ENCODE measurements around the gene ZNF296. TPM values are rescaled to one million over a fixed set of nuclear protein-coding genes. Genes with fewer than 3 reads are reported as not detected.

ZNF296 gene
- total and polyA plus RNA-seq, 2 experiments from 2014 or later, result 13.4 to 16.5 TPM

DNA sequence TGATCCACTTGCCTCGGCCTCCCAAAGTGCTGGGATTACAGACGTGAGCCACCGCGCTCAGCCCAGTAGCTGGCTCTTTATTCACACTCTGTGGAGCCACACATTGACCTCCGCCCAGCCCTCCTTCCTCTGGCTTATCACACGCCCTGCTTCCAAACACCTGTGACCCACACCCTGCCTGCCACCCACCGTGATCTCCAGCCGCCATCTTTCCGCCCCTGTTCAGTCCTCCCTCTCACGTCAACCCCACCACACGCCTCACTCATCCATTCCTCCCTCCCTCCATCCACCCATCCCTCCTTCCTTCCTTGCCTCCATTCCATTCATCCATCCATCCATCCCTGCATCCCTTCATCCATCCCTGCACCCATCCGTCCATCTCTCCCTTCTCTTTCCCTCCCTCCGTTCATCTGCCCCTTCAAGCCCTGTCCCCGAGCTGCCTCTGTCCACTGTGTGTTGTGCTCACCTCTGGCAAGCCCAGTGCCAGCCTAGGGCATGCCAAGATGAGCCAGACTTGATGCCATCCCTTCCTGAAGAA lies 17.6 kb downstream of the ZNF296 start (continued):
- TF ChIP-seq, protein P1, sequence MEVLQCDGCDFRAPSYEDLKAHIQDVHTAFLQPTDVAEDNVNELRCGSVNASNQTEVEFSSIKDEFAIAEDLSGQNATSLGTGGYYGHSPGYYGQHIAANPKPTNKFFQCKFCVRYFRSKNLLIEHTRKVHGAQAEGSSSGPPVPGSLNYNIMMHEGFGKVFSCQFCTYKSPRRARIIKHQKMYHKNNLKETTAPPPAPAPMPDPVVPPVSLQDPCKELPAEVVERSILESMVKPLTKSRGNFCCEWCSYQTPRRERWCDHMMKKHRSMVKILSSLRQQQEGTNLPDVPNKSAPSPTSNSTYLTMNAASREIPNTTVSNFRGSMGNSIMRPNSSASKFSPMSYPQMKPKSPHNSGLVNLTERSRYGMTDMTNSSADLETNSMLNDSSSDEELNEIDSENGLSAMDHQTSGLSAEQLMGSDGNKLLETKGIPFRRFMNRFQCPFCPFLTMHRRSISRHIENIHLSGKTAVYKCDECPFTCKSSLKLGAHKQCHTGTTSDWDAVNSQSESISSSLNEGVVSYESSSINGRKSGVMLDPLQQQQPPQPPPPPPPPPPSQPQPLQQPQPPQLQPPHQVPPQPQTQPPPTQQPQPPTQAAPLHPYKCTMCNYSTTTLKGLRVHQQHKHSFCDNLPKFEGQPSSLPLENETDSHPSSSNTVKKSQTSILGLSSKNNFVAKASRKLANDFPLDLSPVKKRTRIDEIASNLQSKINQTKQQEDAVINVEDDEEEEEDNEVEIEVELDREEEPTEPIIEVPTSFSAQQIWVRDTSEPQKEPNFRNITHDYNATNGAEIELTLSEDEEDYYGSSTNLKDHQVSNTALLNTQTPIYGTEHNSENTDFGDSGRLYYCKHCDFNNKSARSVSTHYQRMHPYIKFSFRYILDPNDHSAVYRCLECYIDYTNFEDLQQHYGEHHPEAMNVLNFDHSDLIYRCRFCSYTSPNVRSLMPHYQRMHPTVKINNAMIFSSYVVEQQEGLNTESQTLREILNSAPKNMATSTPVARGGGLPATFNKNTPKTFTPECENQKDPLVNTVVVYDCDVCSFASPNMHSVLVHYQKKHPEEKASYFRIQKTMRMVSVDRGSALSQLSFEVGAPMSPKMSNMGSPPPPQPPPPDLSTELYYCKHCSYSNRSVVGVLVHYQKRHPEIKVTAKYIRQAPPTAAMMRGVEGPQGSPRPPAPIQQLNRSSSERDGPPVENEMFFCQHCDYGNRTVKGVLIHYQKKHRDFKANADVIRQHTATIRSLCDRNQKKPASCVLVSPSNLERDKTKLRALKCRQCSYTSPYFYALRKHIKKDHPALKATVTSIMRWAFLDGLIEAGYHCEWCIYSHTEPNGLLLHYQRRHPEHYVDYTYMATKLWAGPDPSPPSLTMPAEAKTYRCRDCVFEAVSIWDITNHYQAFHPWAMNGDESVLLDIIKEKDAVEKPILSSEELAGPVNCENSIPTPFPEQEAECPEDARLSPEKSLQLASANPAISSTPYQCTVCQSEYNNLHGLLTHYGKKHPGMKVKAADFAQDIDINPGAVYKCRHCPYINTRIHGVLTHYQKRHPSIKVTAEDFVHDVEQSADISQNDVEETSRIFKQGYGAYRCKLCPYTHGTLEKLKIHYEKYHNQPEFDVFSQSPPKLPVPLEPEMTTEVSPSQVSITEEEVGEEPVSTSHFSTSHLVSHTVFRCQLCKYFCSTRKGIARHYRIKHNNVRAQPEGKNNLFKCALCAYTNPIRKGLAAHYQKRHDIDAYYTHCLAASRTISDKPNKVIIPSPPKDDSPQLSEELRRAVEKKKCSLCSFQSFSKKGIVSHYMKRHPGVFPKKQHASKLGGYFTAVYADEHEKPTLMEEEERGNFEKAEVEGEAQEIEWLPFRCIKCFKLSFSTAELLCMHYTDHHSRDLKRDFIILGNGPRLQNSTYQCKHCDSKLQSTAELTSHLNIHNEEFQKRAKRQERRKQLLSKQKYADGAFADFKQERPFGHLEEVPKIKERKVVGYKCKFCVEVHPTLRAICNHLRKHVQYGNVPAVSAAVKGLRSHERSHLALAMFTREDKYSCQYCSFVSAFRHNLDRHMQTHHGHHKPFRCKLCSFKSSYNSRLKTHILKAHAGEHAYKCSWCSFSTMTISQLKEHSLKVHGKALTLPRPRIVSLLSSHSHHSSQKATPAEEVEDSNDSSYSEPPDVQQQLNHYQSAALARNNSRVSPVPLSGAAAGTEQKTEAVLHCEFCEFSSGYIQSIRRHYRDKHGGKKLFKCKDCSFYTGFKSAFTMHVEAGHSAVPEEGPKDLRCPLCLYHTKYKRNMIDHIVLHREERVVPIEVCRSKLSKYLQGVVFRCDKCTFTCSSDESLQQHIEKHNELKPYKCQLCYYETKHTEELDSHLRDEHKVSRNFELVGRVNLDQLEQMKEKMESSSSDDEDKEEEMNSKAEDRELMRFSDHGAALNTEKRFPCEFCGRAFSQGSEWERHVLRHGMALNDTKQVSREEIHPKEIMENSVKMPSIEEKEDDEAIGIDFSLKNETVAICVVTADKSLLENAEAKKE (CRISPR knock-in tag; IDR thresholded peaks at IDR 0.05), result no peak
- TF ChIP-seq ZNF114 (CRISPR knock-in tag; IDR thresholded peaks at IDR 0.05), result no peak

DNA sequence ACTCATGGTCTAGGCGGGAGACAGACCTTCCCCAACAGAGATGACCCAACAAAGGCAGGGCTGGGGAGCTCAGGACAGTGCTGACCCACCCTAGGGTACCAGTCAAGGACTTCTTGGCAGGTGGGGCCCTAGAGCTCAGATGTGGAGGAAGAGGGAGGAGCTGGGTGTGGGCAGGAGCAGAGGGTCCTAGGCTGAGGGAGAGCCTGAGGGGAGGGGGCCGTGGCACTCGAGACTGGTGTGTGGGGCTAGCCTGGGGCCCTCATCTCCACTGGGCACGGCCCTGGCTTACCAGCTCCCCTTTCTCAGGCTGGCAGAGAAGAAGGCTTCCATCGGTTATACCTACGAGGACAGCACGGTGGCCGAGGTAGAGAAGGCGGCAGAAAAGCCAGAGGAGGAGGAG lies 18.8 kb downstream of the ZNF296 start:
- no peak overlapping the region for H3K27ac Mint-ChIP-seq
- no peak for DNase-seq (ENCODE audit: low spot score)
- TF ChIP-seq, protein P1 (CRISPR knock-in tag; IDR thresholded peaks at IDR 0.05), result no peak
- TF ChIP-seq EZH2phosphoT487 (IDR thresholded peaks at IDR 0.05; ENCODE audit: unreplicated experiment) (no peak), EZH2 (IDR thresholded peaks at IDR 0.05; ENCODE audit: low read depth, unreplicated experiment) (no peak)
- TF ChIP-seq, protein P2, sequence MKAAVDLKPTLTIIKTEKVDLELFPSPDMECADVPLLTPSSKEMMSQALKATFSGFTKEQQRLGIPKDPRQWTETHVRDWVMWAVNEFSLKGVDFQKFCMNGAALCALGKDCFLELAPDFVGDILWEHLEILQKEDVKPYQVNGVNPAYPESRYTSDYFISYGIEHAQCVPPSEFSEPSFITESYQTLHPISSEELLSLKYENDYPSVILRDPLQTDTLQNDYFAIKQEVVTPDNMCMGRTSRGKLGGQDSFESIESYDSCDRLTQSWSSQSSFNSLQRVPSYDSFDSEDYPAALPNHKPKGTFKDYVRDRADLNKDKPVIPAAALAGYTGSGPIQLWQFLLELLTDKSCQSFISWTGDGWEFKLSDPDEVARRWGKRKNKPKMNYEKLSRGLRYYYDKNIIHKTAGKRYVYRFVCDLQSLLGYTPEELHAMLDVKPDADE (IDR thresholded peaks at IDR 0.05), result no peak

More for the DNA sequence above, 18.8 kb downstream of the ZNF296 start:
- Histone ChIP-seq H3K27me3 (ENCODE audit: insufficient read depth) (no peaks in the 10 kb centered on the region), H4K20me1 (replicated peaks; ENCODE audit: insufficient read depth) (peaks cover 17% of the 10 kb centered on the region; the same call in 1 of the 2 replicates), H3K4me3 (no peak overlapping the region), H3K4me2 (no peak overlapping the region), H3K9me2 (ENCODE audit: insufficient read depth) (no peaks in the 10 kb centered on the region), H3K4me1 (ENCODE audit: insufficient read depth) (no peaks in the 10 kb centered on the region), H3K27ac (ENCODE audit: low read depth) (no peak overlapping the region), H3F3A (replicated peaks; ENCODE audit: low read depth) (no peaks in the 10 kb centered on the region), H2AFZ (no peak overlapping the region), H3K36me3 (ENCODE audit: insufficient read depth) (peaks cover 30% of the 10 kb centered on the region), H3K79me2 (replicated peaks; ENCODE audit: insufficient read depth) (0 out of 2 replicates have a peak, but pooled peaks cover 4% of the 10 kb centered on the region)
- Mint-ChIP-seq H3K9me3 (no peaks in the 10 kb centered on the region), H3K4me3 (no peak overlapping the region), H3K4me1 (peaks cover 6% of the 10 kb centered on the region), H3K27me3 (ENCODE audit: insufficient read depth, low read depth, poor library complexity) (peaks cover 16% of the 10 kb centered on the region), H3K36me3 (ENCODE audit: low read depth) (peaks cover 78% of the 10 kb centered on the region)
- no peak for ATAC-seq

Measured in GM23338 (cell line).